ENCODE data around the gene NDUFV2. TPM values are rescaled to one million over a fixed set of nuclear protein-coding genes. Genes with fewer than 3 reads are reported as not detected.
"Not testable (repeated sequence)": the region's sequence is repeated elsewhere in the genome, so short reads cannot be mapped to it uniquely, and the experiment has no call there.

The NDUFV2 gene
- polyA plus RNA-seq, 1 donor: 109 TPM

GRCh38 chr18:9150121-9150520 lies 47.6 kb downstream of the NDUFV2 start:
- no peak for DNase-seq (ENCODE audit: low read depth)

- DNase-seq (ENCODE audit: low read depth): no peak
Measured at GRCh38 chr18:9153256-9153655, 50.8 kb downstream of the NDUFV2 start.

- DNase-seq (ENCODE audit: low read depth): no peak
Measured at GRCh38 chr18:9156604-9157249, 54.2 kb downstream of the NDUFV2 start.

- DNase-seq (ENCODE audit: low read depth): no peak
Measured at GRCh38 chr18:9157806-9158205, 55.3 kb downstream of the NDUFV2 start.

GRCh38 chr18:9160014-9160413 lies 57.5 kb downstream of the NDUFV2 start:
- DNase-seq (ENCODE audit: low read depth): no peak

- DNase-seq (ENCODE audit: low read depth): not testable (repeated sequence)
Measured at GRCh38 chr18:9162663-9163062, 60.2 kb downstream of the NDUFV2 start.

- not testable (repeated sequence) for DNase-seq (ENCODE audit: low read depth)
Measured at GRCh38 chr18:9164149-9164548, 61.6 kb downstream of the NDUFV2 start.

- DNase-seq (ENCODE audit: low read depth): not testable (repeated sequence)
Measured at GRCh38 chr18:9165883-9166282, 63.4 kb downstream of the NDUFV2 start.

GRCh38 chr18:9169515-9169914 lies 67.0 kb downstream of the NDUFV2 start:
- not testable (repeated sequence) for DNase-seq (ENCODE audit: low read depth)

GRCh38 chr18:9171919-9172318 lies 69.4 kb downstream of the NDUFV2 start:
- not testable (repeated sequence) for DNase-seq (ENCODE audit: low read depth)

GRCh38 chr18:9172506-9173127 lies 70.1 kb downstream of the NDUFV2 start:
- DNase-seq (ENCODE audit: low read depth): no peak

- DNase-seq (ENCODE audit: low read depth): no peak
Measured at GRCh38 chr18:9173770-9174233, 71.3 kb downstream of the NDUFV2 start.

- no peak for DNase-seq (ENCODE audit: low read depth)
Measured at GRCh38 chr18:9174302-9174701, 71.8 kb downstream of the NDUFV2 start.

GRCh38 chr18:9175115-9175514 lies 72.6 kb downstream of the NDUFV2 start:
- no peak for DNase-seq (ENCODE audit: low read depth)

GRCh38 chr18:9177031-9177430 lies 74.5 kb downstream of the NDUFV2 start:
- DNase-seq (ENCODE audit: low read depth): no peak

GRCh38 chr18:9177466-9177865 lies 75.0 kb downstream of the NDUFV2 start:
- DNase-seq (ENCODE audit: low read depth): no peak

- DNase-seq (ENCODE audit: low read depth): no peak
Measured at GRCh38 chr18:9178557-9178956, 76.1 kb downstream of the NDUFV2 start.

GRCh38 chr18:9181275-9181674 lies 78.8 kb downstream of the NDUFV2 start:
- no peak for DNase-seq (ENCODE audit: low read depth)

- no peak for DNase-seq (ENCODE audit: low read depth)
Measured at GRCh38 chr18:9182852-9183399, 80.4 kb downstream of the NDUFV2 start.
